Activated CD8-positive, alpha-beta memory T cell treated with anti-CD3 and anti-CD28 coated beads, Interleukin-2, amount 10 ng/mL, durations not matched to agents 7 days and 5 days (primary cell): ENCODE results near the gene OR8S1. TPM values are rescaled to one million over a fixed set of nuclear protein-coding genes. Genes with fewer than 3 reads are reported as not detected.
"Not testable (repeated sequence)": the region's sequence is repeated elsewhere in the genome, so short reads cannot be mapped to it uniquely, and the experiment has no call there.

Experiments used
- ATAC-seq: fragments of 150-1000 bp; cut with Tn5 transposase; one replicate; pipeline ENCODE4 v1.10.0; 2021; ENCODE audit warnings: moderate library complexity
- CTCF ChIA-PET: fragments of 350-600 bp; sonication (Branson Sonifier 250); formaldehyde crosslinking; loops from one replicate; lab custom pipeline; 2021; ENCODE audit warnings: antibody characterized with exemption; lab: Charles Lee
- DNase-seq: peaks from one replicate; pipeline ENCODE4 v3.0.0-alpha.2; 2020
- H3K27ac Mint-ChIP-seq: one replicate; pipeline ENCODE4 v1.8.0; 2021; ENCODE audit warnings: mild to moderate bottlenecking, mixed read lengths
- H3K27me3 Mint-ChIP-seq: one replicate; pipeline ENCODE4 v1.8.0; 2021; ENCODE audit warnings: mixed read lengths
- H3K36me3 Mint-ChIP-seq: one replicate; pipeline ENCODE4 v1.8.0; 2021; ENCODE audit warnings: mild to moderate bottlenecking, mixed read lengths
- H3K4me1 Mint-ChIP-seq: one replicate; pipeline ENCODE4 v1.8.0; 2021; ENCODE audit warnings: mixed read lengths
- H3K4me3 Mint-ChIP-seq: one replicate; pipeline ENCODE4 v1.8.0; 2021; ENCODE audit warnings: mild to moderate bottlenecking, moderate library complexity, mixed read lengths
- H3K9me3 Mint-ChIP-seq: one replicate; pipeline ENCODE4 v1.8.0; 2022; ENCODE audit warnings: low read depth, mixed read lengths
- total RNA-seq, 2 experiments: library from RNA; stranded (reverse); gene quantifications; one replicate each; pipeline ENCODE4 v1.2.3, GENCODE V29; 2021

OR8S1 gene
- not detected for total RNA-seq

DNA sequence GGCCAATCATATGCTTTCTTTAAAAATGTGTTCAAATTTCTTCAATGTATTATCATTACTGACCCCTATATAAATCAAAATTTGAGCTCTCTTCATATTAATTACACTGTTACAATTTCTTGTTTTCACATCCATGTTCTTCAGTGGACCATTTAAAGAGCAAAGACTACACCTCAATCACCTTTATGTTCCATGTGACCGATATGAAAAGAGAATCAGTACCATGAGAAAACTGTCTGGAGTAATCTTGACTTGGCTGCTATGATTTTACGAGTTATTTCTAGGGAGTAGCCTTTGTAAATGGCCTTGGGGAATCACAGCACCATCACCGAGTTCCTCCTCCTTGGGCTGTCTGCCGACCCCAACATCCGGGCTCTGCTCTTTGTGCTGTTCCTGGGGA, at the start of gene OR8S1:
OR8S1 (plus strand) TSS at position 301 of the 400 bp plus-strand sequence; CDS start at position 301, 0 bp downstream.
- H3K4me1 Mint-ChIP-seq, result no peaks in the 10 kb centered on the region

DNA sequence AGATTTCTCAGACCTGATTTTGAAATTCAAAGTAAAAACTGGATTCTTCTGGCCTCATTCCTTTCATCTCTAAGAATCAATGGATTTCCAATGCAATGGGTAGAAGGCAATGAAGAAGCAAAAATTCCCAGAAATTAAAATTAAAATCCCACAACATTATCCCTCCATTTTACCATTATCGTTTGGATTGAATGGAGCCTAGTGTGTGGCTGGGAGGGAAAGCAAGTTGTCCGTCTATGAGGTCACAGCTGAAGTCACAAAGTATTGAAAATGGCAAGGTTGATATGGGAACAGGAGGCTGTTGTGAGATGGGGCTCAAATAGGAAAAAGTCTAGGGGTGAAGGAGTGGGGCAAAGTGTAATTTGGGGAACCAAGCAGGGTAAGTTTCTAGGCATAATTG, 43.2 kb upstream of the OR8S1 start, which contains the start of gene C12orf54:
C12orf54 (plus strand) TSS at position 301 of the 400 bp plus-strand sequence. CDS start 799 bp downstream, outside the sequence.
- no peaks in the 10 kb centered on the region for H3K4me1 Mint-ChIP-seq
- CTCF ChIA-PET, result no interaction called here
- H3K27me3 Mint-ChIP-seq, result peaks cover 17% of the 10 kb centered on the region
- ATAC-seq (no peak), DNase-seq (no peak)
- peaks cover 3% of the 10 kb centered on the region for H3K9me3 Mint-ChIP-seq
- no peaks in the 10 kb centered on the region for H3K36me3 Mint-ChIP-seq
- no peak within 1 kb of the TSS for H3K27ac Mint-ChIP-seq
- no peak within 1 kb of the TSS for H3K4me3 Mint-ChIP-seq

More for the DNA sequence above, at the start of gene OR8S1:
- no peaks in the 10 kb centered on the region for H3K36me3 Mint-ChIP-seq
- H3K9me3 Mint-ChIP-seq, result no peaks in the 10 kb centered on the region
- ATAC-seq, result no peak
- no peak within 1 kb of the TSS for H3K4me3 Mint-ChIP-seq
- DNase-seq, result no peak
- no peak within 1 kb of the TSS for H3K27ac Mint-ChIP-seq
- peaks cover 3% of the 10 kb centered on the region for H3K27me3 Mint-ChIP-seq
- CTCF ChIA-PET, result no interaction called here

- Mint-ChIP-seq H3K9me3 (peaks cover 3% of the 10 kb centered on the region), H3K4me1 (no peaks in the 10 kb centered on the region), H3K36me3 (no peaks in the 10 kb centered on the region), H3K4me3 (no peak overlapping the region), H3K27ac (no peak overlapping the region), H3K27me3 (peaks cover 13% of the 10 kb centered on the region)
- CTCF ChIA-PET, result no interaction called here
- DNase-seq, result no peak
- ATAC-seq, result no peak
Observed at GRCh38 chr12:48482930-48483329, 42.5 kb upstream of the OR8S1 start.

DNA sequence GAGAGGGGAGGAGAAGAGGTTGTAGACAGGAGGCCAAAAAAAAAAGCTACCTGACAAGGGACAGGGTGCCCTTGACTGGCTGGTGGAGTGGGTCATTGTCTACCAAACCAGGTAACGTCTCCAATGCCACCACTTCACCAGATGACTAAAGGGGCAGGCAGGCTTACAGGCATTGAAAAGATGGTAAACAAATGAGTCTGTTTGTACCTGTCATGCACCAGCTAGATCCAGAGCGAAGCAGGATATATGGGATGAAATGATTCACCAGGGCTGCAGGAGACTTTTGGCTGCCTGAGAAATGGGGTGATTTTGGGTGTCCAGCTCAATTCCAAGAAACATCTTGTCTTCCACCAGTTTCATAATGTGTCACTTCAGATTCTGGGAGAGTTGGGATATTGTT, 39.2 kb upstream of the OR8S1 start:
- no peak for ATAC-seq
- CTCF ChIA-PET, result no interaction called here
- Mint-ChIP-seq H3K36me3 (no peaks in the 10 kb centered on the region), H3K4me3 (no peak overlapping the region), H3K27ac (no peak overlapping the region), H3K9me3 (no peaks in the 10 kb centered on the region), H3K27me3 (peaks cover 15% of the 10 kb centered on the region), H3K4me1 (peaks cover 9% of the 10 kb centered on the region)
- no peak for DNase-seq

- Mint-ChIP-seq H3K27me3 (peaks cover 15% of the 10 kb centered on the region), H3K36me3 (no peaks in the 10 kb centered on the region), H3K27ac (no peak overlapping the region), H3K4me3 (no peak overlapping the region), H3K4me1 (peaks cover 9% of the 10 kb centered on the region), H3K9me3 (no peaks in the 10 kb centered on the region)
- no peak for ATAC-seq
- CTCF ChIA-PET, result no interaction called here
- DNase-seq, result no peak
Observed at GRCh38 chr12:48486679-48487078, 38.8 kb upstream of the OR8S1 start.

GRCh38 chr12:48489012-48489411, 36.4 kb upstream of the OR8S1 start:
- Mint-ChIP-seq H3K27me3 (peaks cover 14% of the 10 kb centered on the region), H3K9me3 (no peaks in the 10 kb centered on the region), H3K36me3 (no peaks in the 10 kb centered on the region), H3K27ac (peak overlapping the region; percentile 47), H3K4me1 (peaks cover 9% of the 10 kb centered on the region), H3K4me3 (no peak overlapping the region)
- no peak for DNase-seq
- CTCF ChIA-PET, result no interaction called here
- peak; percentile 91 for ATAC-seq

- H3K36me3 Mint-ChIP-seq, CTCF ChIA-PET, H3K9me3 Mint-ChIP-seq, DNase-seq, ATAC-seq, H3K4me1 Mint-ChIP-seq, H3K4me3 Mint-ChIP-seq: not testable (repeated sequence)
- peaks cover 14% of the 10 kb centered on the region for H3K27me3 Mint-ChIP-seq
- H3K27ac Mint-ChIP-seq, result peak overlapping the region; percentile 47
Observed at GRCh38 chr12:48489456-48489855, 36.0 kb upstream of the OR8S1 start.

- DNase-seq, CTCF ChIA-PET, H3K4me1 Mint-ChIP-seq, H3K4me3 Mint-ChIP-seq, ATAC-seq, H3K36me3 Mint-ChIP-seq, H3K27ac Mint-ChIP-seq, H3K9me3 Mint-ChIP-seq: not testable (repeated sequence)
- peaks cover 25% of the 10 kb centered on the region for H3K27me3 Mint-ChIP-seq
Observed at GRCh38 chr12:48500281-48500680, 25.2 kb upstream of the OR8S1 start.

- ATAC-seq, H3K4me1 Mint-ChIP-seq, DNase-seq, H3K9me3 Mint-ChIP-seq, CTCF ChIA-PET, H3K27ac Mint-ChIP-seq, H3K36me3 Mint-ChIP-seq, H3K4me3 Mint-ChIP-seq: not testable (repeated sequence)
- H3K27me3 Mint-ChIP-seq, result peaks cover 46% of the 10 kb centered on the region
Observed at GRCh38 chr12:48506836-48507235, 18.6 kb upstream of the OR8S1 start.

DNA sequence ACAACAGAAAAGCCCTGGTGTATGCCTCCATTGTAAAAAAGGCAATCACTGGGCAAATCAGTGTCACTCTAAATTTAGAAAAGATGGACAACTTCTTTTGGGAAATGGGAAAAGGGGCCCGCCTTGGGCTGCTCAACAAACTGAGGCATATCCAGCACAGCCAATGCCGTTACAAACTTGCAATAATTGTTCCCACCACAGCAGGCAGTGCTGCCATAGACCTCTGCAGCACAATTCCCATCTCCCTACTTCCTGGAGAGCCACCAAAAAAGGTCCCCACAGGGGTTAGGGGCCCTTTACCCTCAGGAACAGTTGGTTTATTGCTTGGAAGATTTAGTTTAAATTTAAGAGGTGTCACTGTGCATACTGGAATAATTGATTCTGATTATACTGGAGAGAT, 16.4 kb upstream of the OR8S1 start:
- Mint-ChIP-seq H3K4me1 (no peaks in the 10 kb centered on the region), H3K27ac (no peak overlapping the region), H3K27me3 (peaks cover 35% of the 10 kb centered on the region), H3K4me3 (no peak overlapping the region), H3K9me3 (peaks cover 2% of the 10 kb centered on the region), H3K36me3 (peaks cover 2% of the 10 kb centered on the region)
- DNase-seq, result no peak
- ATAC-seq, result no peak
- CTCF ChIA-PET, result no interaction called here

GRCh38 chr12:48510111-48510510, 15.3 kb upstream of the OR8S1 start:
- H3K9me3 Mint-ChIP-seq, result peaks cover 2% of the 10 kb centered on the region
- DNase-seq (no peak), ATAC-seq (no peak)
- peaks cover 2% of the 10 kb centered on the region for H3K36me3 Mint-ChIP-seq
- H3K4me1 Mint-ChIP-seq, result no peaks in the 10 kb centered on the region
- H3K27me3 Mint-ChIP-seq, result peaks cover 29% of the 10 kb centered on the region
- H3K4me3 Mint-ChIP-seq, result no peak overlapping the region
- H3K27ac Mint-ChIP-seq, result no peak overlapping the region
- CTCF ChIA-PET, result no interaction called here

DNA sequence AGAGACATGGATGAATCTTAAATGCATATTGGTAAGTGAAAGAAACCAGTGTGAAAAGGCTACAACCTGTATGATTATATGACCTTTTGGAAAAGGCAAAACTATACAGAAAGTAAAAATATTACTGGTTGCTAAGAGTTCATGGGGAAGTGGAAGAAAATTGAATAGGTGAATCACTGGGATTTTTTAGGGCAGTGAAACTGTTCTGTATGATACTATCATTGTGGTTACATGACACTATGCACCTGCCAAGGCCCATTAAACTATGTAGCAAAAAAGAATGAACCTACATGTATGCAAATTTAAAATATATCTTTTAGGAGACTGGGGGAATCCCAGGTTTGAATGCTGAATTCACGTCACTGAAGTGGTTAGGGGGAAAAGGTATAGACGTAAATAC, 12.6 kb upstream of the OR8S1 start:
- H3K4me3 Mint-ChIP-seq, result no peak overlapping the region
- no peak for DNase-seq
- H3K27ac Mint-ChIP-seq, result no peak overlapping the region
- CTCF ChIA-PET, result no interaction called here
- ATAC-seq, result no peak
- no peaks in the 10 kb centered on the region for H3K4me1 Mint-ChIP-seq
- H3K9me3 Mint-ChIP-seq, result peaks cover 2% of the 10 kb centered on the region
- peaks cover 2% of the 10 kb centered on the region for H3K36me3 Mint-ChIP-seq
- peaks cover 16% of the 10 kb centered on the region for H3K27me3 Mint-ChIP-seq

GRCh38 chr12:48514728-48515127, 10.7 kb upstream of the OR8S1 start:
- Mint-ChIP-seq H3K4me1 (no peaks in the 10 kb centered on the region), H3K4me3 (no peak overlapping the region)
- CTCF ChIA-PET, result no interaction called here

DNA sequence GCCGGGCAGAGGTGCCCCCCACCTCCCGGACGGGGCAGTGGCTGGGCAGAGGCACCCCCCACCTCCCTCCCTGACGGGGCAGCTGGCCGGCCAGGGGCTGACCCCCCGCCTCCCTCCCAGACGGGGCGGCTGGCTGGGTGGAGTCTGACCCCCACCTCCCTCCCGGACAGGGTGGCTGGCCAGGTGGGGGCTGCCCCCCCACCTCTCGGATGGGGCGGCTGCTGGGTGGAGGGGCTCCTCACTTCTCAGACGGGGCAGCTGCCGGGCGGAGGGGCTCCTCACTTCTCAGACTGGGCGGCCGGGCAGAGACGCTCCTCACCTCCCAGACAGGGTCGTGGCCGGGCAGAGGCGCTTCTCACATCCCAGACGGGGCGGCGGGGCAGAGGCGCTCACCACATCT, 5.1 kb upstream of the OR8S1 start:
- H3K9me3 Mint-ChIP-seq, H3K4me3 Mint-ChIP-seq, H3K27ac Mint-ChIP-seq, H3K36me3 Mint-ChIP-seq, ATAC-seq, H3K27me3 Mint-ChIP-seq, DNase-seq, CTCF ChIA-PET, H3K4me1 Mint-ChIP-seq: not testable (repeated sequence)

More at GRCh38 chr12:48514728-48515127, 10.7 kb upstream of the OR8S1 start:
- no peak overlapping the region for H3K27ac Mint-ChIP-seq
- peaks cover 2% of the 10 kb centered on the region for H3K9me3 Mint-ChIP-seq
- H3K27me3 Mint-ChIP-seq, result peaks cover 16% of the 10 kb centered on the region
- DNase-seq, result no peak
- H3K36me3 Mint-ChIP-seq, result peaks cover 2% of the 10 kb centered on the region
- no peak for ATAC-seq
